Measurements from ENCODE around the gene SIM2. TPM values are rescaled to one million over a fixed set of nuclear protein-coding genes. Genes with fewer than 3 reads are reported as not detected.

SIM2 gene
- total and polyA plus RNA-seq, 8 donors = 1.2 to 1.6 (median 1.4) TPM; not detected in 2

- Histone ChIP-seq H3K4me3 (no peak overlapping the region), H3K36me3 (no peaks in the 10 kb centered on the region), H3K27me3 (peaks cover 0 to 37% of the 10 kb centered on the region in 2 donors), H3K4me1 (no peaks in the 10 kb centered on the region), H3K9me3 (no peaks in the 10 kb centered on the region), H3K27ac (no peak overlapping the region)
- DNase-seq = peak in 1 of 4 donors; percentile 20
- TF ChIP-seq CTCF (IDR thresholded peaks at IDR 0.05) = no peak
- no peak for ATAC-seq
- intact Hi-C loops (cut with DNase I) = no loop called here
These were observed 27.0 kb downstream of the SIM2 start for GRCh38 chr21:36725793-36726386.

GRCh38 chr21:36727866-36728265 is 29.0 kb downstream of the SIM2 start:
- DNase-seq = peak in 1 of 4 donors; percentile 19
- H3K27me3 ChIP-seq = peaks cover 0 to 51% of the 10 kb centered on the region in 2 donors
- no peaks in the 10 kb centered on the region for H3K36me3 ChIP-seq
- intact Hi-C loops (cut with DNase I) = no loop called here
- TF ChIP-seq CTCF (IDR thresholded peaks at IDR 0.05) = no peak
- no peak overlapping the region for H3K27ac ChIP-seq
- no peaks in the 10 kb centered on the region for H3K9me3 ChIP-seq
- H3K4me1 ChIP-seq = no peaks in the 10 kb centered on the region
- no peak for ATAC-seq
- H3K4me3 ChIP-seq = no peak overlapping the region

GRCh38 chr21:36728371-36729111 is 29.6 kb downstream of the SIM2 start:
- intact Hi-C loops (cut with DNase I) = no loop called here
- TF ChIP-seq CTCF (IDR thresholded peaks at IDR 0.05) = no peak
- no peaks in the 10 kb centered on the region for H3K4me1 ChIP-seq
- peaks cover 0 to 44% of the 10 kb centered on the region in 2 donors for H3K27me3 ChIP-seq
- ATAC-seq = no peak
- H3K9me3 ChIP-seq = no peaks in the 10 kb centered on the region
- H3K27ac ChIP-seq = no peak overlapping the region
- H3K36me3 ChIP-seq = no peaks in the 10 kb centered on the region
- DNase-seq = peak in 1 of 4 donors; percentile 20
- H3K4me3 ChIP-seq = no peak overlapping the region

- Histone ChIP-seq H3K36me3 (no peaks in the 10 kb centered on the region), H3K4me3 (no peak overlapping the region), H3K4me1 (no peaks in the 10 kb centered on the region), H3K27ac (no peak overlapping the region), H3K27me3 (peaks cover 0 to 42% of the 10 kb centered on the region in 2 donors), H3K9me3 (no peaks in the 10 kb centered on the region)
- no peak for TF ChIP-seq CTCF (IDR thresholded peaks at IDR 0.05)
- ATAC-seq = no peak
- intact Hi-C loops (cut with DNase I) = no loop called here
- DNase-seq = no peak
These were observed 30.5 kb downstream of the SIM2 start for GRCh38 chr21:36729310-36729970.

Measured in left lung (tissue), 10 donors.